Mesenchymal stem cell (in vitro differentiated cells and primary cell): ENCODE measurements around the gene MAGI3.
"Not testable (repeated sequence)": the region's sequence is repeated elsewhere in the genome, so short reads cannot be mapped to it uniquely, and the experiment has no call there.

Experiments used
- DNase-seq: peaks from one replicate; pipeline ENCODE4 v3.0.0-alpha.2; 2013
- H2AFZ ChIP-seq: one replicate; pipeline ENCODE4 v1.6.1; 2013; ENCODE audit warnings: low read depth, mild to moderate bottlenecking, control low read depth, inconsistent platforms, low read length, moderate library complexity
- H2AK5ac ChIP-seq: 2 replicates; pipeline ENCODE4 v1.6.1; 2013; ENCODE audit warnings: low read length, moderate library complexity, mild to moderate bottlenecking, inconsistent platforms; ENCODE audit not compliant: severe bottlenecking
- H2BK120ac ChIP-seq: one replicate; pipeline ENCODE4 v1.6.1; 2013; ENCODE audit warnings: low read depth, mild to moderate bottlenecking, inconsistent platforms, low read length, moderate library complexity
- H2BK12ac ChIP-seq, 2 experiments: one replicate each; pipeline ENCODE4 v1.6.1; 2013; ENCODE audit warnings: inconsistent platforms in 2 of 2, low read length in 2 of 2, mild to moderate bottlenecking in 2 of 2, moderate library complexity in 2 of 2, control low read depth in 1 of 2
- H2BK15ac ChIP-seq: one replicate; pipeline ENCODE4 v1.6.1; 2013; ENCODE audit warnings: mild to moderate bottlenecking, low read depth, inconsistent platforms; ENCODE audit not compliant: poor library complexity, severe bottlenecking
- H2BK5ac ChIP-seq: 2 replicates; pipeline ENCODE4 v1.6.1; 2013; ENCODE audit warnings: low read depth, mild to moderate bottlenecking, low read length, control low read depth, inconsistent platforms; ENCODE audit not compliant: poor library complexity, severe bottlenecking
- H3K14ac ChIP-seq, 2 experiments: one replicate each; pipeline ENCODE4 v1.6.1; 2013; ENCODE audit warnings: inconsistent platforms in 2 of 2, low read length in 2 of 2, control low read depth in 1 of 2, mild to moderate bottlenecking in 1 of 2, moderate library complexity in 1 of 2
- H3K18ac ChIP-seq, 2 experiments: one replicate each; pipeline ENCODE4 v1.6.1; 2013; ENCODE audit warnings: inconsistent platforms in 2 of 2, low read length in 2 of 2, control low read depth in 1 of 2, low read depth in 1 of 2, mild to moderate bottlenecking in 1 of 2
- H3K23ac ChIP-seq, 2 experiments: one replicate each; pipeline ENCODE4 v1.6.1; 2013; ENCODE audit warnings: inconsistent platforms in 2 of 2, low read length in 2 of 2, mild to moderate bottlenecking in 2 of 2, moderate library complexity in 2 of 2, control low read depth in 1 of 2
- H3K27ac ChIP-seq: 2 replicates; pipeline ENCODE4 v1.5.1; 2013; ENCODE audit warnings: mild to moderate bottlenecking, moderate library complexity, low read length, control low read depth, inconsistent platforms; ENCODE audit not compliant: poor library complexity, severe bottlenecking
- H3K27me3 ChIP-seq, 2 experiments: 2 replicates each; pipeline versions ENCODE4 v1.6.1 to v1.7.0; 2013; ENCODE audit warnings: low read length in 2 of 2, mild to moderate bottlenecking in 2 of 2, moderate library complexity in 2 of 2, control low read depth in 1 of 2, inconsistent platforms in 1 of 2; ENCODE audit not compliant: control insufficient read depth in 1 of 2, insufficient read depth in 1 of 2
- H3K36me3 ChIP-seq, 2 experiments: 2 replicates each; pipeline versions ENCODE4 v1.6.1 to v1.7.0; 2013; ENCODE audit warnings: low read length in 2 of 2, control low read depth in 1 of 2, inconsistent platforms in 1 of 2, low read depth in 1 of 2, mild to moderate bottlenecking in 1 of 2; ENCODE audit not compliant: insufficient read depth in 2 of 2, control insufficient read depth in 1 of 2
- H3K4ac ChIP-seq, 2 experiments: one replicate each; pipeline ENCODE4 v1.6.1; 2013; ENCODE audit warnings: inconsistent platforms in 2 of 2, low read length in 2 of 2, mild to moderate bottlenecking in 2 of 2, moderate library complexity in 2 of 2, control low read depth in 1 of 2, low read depth in 1 of 2
- H3K4me1 ChIP-seq: 2 replicates; pipeline ENCODE4 v1.6.1; 2013; ENCODE audit warnings: low read depth, low read length, control low read depth; ENCODE audit not compliant: control insufficient read depth, insufficient read depth
- H3K4me2 ChIP-seq: 2 replicates; pipeline ENCODE4 v1.6.1; 2013; ENCODE audit warnings: low read length, mild to moderate bottlenecking, inconsistent platforms; ENCODE audit not compliant: poor library complexity, severe bottlenecking
- H3K4me3 ChIP-seq, 2 experiments: 2 replicates each; pipeline versions ENCODE4 v1.5.1 to v1.7.0; 2013; ENCODE audit warnings: low read length in 2 of 2, mild to moderate bottlenecking in 2 of 2, control low read depth in 1 of 2, low read depth in 1 of 2; ENCODE audit not compliant: insufficient read depth in 1 of 2
- H3K79me1 ChIP-seq: replicated peaks from 2 replicates; pipeline ENCODE4 v1.6.1; 2013; ENCODE audit warnings: mild to moderate bottlenecking, control low read depth, low read length, inconsistent platforms; ENCODE audit not compliant: poor library complexity, severe bottlenecking
- H3K9ac ChIP-seq: 2 replicates; pipeline ENCODE4 v1.7.0; 2013; ENCODE audit warnings: mild to moderate bottlenecking, low read length, moderate library complexity
- H3K9me3 ChIP-seq: 2 replicates; pipeline ENCODE4 v1.7.0; 2013; ENCODE audit warnings: mild to moderate bottlenecking, low read length; ENCODE audit not compliant: control insufficient read depth
- H4K8ac ChIP-seq: one replicate; pipeline ENCODE4 v1.6.1; 2013; ENCODE audit warnings: inconsistent platforms, mild to moderate bottlenecking, low read length, moderate library complexity
- H4K91ac ChIP-seq: one replicate; pipeline ENCODE4 v1.6.1; 2013; ENCODE audit warnings: mild to moderate bottlenecking, low read length, inconsistent platforms
- WGBS: methylation state at CpG from one replicate; pipeline ENCODE4 v1.1.7; 2013; ENCODE audit warnings: mixed read lengths; 5-methylcytosine and 5-hydroxymethylcytosine counted together

MAGI3 gene

DNA sequence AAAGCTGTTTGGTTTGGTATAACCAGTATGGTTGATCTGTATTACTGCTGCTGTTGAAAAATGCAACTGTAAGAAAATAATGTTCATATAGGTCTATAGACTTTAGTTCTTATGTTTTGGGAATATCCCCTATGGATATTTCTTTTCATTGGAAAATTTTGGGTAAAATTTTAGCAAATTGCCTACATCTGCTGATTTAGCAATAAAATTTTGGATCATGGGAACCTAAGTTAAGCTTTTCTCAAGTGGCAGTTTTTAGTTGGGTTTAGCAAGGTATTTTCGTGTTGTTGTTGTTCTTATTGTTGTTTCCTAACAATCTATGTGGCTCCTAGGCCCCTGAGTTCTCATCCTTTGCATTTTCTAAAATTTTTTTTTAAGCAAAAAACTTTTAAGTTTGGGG is 201.9 kb downstream of the MAGI3 start:
- Histone ChIP-seq H4K8ac (no peak overlapping the region), H3K27ac (no peak overlapping the region), H3K14ac (no peak overlapping the region), H2BK5ac (no peak overlapping the region), H3K36me3 (peaks cover 3 to 40% of the 10 kb centered on the region in 2 experiments), H3K4me3 (no peak overlapping the region), H2AFZ (no peak overlapping the region), H2BK12ac (no peak overlapping the region), H3K79me1 (no peaks in the 10 kb centered on the region), H2BK120ac (no peak overlapping the region), H3K9ac (no peak overlapping the region), H3K27me3 (no peaks in the 10 kb centered on the region), H3K4me1 (no peaks in the 10 kb centered on the region), H3K23ac (no peak overlapping the region), H4K91ac (no peak overlapping the region), H3K4ac (no peak overlapping the region), H2BK15ac (no peak overlapping the region), H3K9me3 (peaks cover 13% of the 10 kb centered on the region), H3K18ac (no peak overlapping the region), H3K4me2 (no peak overlapping the region), H2AK5ac (no peak overlapping the region)
- 100% methylated on average over 1 of the region's 1 CpG for WGBS
- no peak for DNase-seq

DNA sequence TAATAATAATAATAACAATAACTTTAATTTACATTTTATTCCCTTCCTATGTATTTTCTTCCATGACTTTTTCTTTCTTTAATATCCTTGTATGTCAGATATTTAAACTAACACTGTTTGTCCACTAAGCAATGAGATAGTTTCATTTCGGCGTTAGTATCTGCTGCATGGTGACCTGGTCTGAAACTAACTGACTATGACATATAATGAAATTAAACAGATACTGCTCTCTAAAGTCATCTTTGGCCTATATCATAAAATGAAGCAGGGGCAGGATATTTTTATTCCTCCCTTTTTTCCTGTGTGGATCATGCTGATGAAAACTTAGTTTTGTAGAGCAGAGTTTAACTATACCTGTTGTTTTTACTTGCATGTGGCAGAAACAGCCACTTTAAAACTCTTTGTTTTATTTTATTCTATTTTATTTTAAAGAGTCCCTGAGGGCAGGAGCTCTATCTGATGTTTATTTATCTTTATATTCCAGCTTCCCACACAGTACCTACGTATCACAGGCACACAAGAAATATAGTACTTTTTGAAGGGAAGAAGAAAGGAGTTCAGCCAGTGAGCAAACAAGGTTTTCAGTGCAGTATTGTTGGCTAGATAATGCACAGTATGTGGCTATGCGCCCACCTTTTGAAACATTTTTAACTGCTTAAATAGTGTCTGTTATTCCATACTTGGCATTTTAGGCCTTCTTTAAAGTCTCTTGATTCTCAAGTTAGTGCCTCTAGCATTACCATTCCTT is 203.4 kb downstream of the MAGI3 start:
- Histone ChIP-seq H3K27ac (no peak overlapping the region), H3K4me3 (no peak overlapping the region), H2BK5ac (no peak overlapping the region), H3K4me1 (no peaks in the 10 kb centered on the region), H2BK15ac (no peak overlapping the region), H2AK5ac (no peak overlapping the region), H4K91ac (no peak overlapping the region), H3K9ac (no peak overlapping the region), H4K8ac (no peak overlapping the region), H2AFZ (no peak overlapping the region), H3K36me3 (peaks cover 6 to 47% of the 10 kb centered on the region in 2 experiments), H2BK120ac (no peak overlapping the region), H3K14ac (no peak overlapping the region), H3K4me2 (no peak overlapping the region), H3K79me1 (no peaks in the 10 kb centered on the region), H3K18ac (no peak overlapping the region), H3K27me3 (no peaks in the 10 kb centered on the region), H3K4ac (no peak overlapping the region), H3K23ac (no peak overlapping the region), H3K9me3 (peaks cover 27% of the 10 kb centered on the region), H2BK12ac (no peak overlapping the region)
- WGBS = no CpG with 5 or more reads among the region's 4 CpGs
- no peak for DNase-seq

DNA sequence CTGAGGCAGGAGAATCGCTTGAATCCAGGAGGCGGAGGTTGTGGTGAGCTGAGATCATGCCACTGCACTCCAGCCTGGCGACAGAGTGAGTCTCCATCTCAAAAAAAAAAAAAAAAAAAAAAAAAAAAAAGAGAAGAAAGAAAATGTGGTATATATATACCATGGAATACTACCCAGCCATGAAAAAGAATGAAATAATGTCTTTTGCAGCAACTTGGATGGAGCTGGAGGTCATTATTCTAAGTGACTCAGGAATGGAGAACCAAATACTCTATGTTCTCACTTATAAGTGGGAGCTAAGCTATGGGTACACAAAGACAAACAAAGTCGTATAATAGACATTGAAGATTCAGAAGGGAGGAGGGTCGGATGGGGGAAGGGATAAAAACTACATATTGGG is 214.2 kb downstream of the MAGI3 start:
- H3K4me3 ChIP-seq, H3K4me1 ChIP-seq, H3K23ac ChIP-seq, H3K18ac ChIP-seq, H2BK15ac ChIP-seq, H4K8ac ChIP-seq, H3K27me3 ChIP-seq, H2BK5ac ChIP-seq, H3K79me1 ChIP-seq, H3K27ac ChIP-seq, H3K9ac ChIP-seq, H2BK12ac ChIP-seq, H3K4ac ChIP-seq, H3K9me3 ChIP-seq, H2BK120ac ChIP-seq, H3K36me3 ChIP-seq, H4K91ac ChIP-seq, H3K4me2 ChIP-seq, H2AK5ac ChIP-seq, H3K14ac ChIP-seq, H2AFZ ChIP-seq, DNase-seq: not testable (repeated sequence)
- no CpG with 5 or more reads among the region's 5 CpGs for WGBS

DNA sequence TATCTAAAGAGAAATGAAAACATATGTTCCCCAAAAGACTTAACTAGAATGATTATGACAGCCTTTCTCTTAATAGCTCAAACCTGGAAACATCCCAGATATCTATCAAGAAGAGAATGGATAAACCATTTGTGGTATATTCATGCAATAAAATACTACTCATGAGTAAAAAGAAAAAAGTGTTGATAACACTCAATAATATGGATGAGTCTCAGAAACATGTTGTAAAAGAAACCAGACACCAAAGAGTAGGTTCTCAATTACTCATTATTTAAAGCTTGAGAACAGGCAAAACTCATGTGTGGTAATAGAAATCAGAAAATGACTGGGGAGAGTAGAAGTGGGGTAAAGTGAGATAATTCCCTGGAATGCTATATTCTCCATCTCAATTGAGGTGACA is 214.8 kb downstream of the MAGI3 start:
- no peak for DNase-seq
- H3K4me3 ChIP-seq = no peak overlapping the region
- no peaks in the 10 kb centered on the region for H3K36me3 ChIP-seq
- H3K9ac ChIP-seq = no peak overlapping the region
- no peak overlapping the region for H3K4me2 ChIP-seq
- no peaks in the 10 kb centered on the region for H3K79me1 ChIP-seq
- H2BK120ac ChIP-seq = no peak overlapping the region
- no peak overlapping the region for H3K14ac ChIP-seq
- H3K27me3 ChIP-seq = no peaks in the 10 kb centered on the region
- H2BK12ac ChIP-seq = no peak overlapping the region
- no peak overlapping the region for H3K23ac ChIP-seq
- H2AFZ ChIP-seq = no peak overlapping the region
- H3K4ac ChIP-seq = no peak overlapping the region
- H3K27ac ChIP-seq = no peak overlapping the region
- no peak overlapping the region for H4K8ac ChIP-seq
- H3K9me3 ChIP-seq = no peaks in the 10 kb centered on the region
- H2BK5ac ChIP-seq = no peak overlapping the region
- H3K4me1 ChIP-seq = no peaks in the 10 kb centered on the region
- H2BK15ac ChIP-seq = no peak overlapping the region
- H3K18ac ChIP-seq = no peak overlapping the region
- no peak overlapping the region for H2AK5ac ChIP-seq
- H4K91ac ChIP-seq = no peak overlapping the region
